ENCODE data around the gene OR2B6. TPM values are rescaled to one million over a fixed set of nuclear protein-coding genes. Genes with fewer than 3 reads are reported as not detected.

Gene OR2B6
- total and polyA plus RNA-seq, 4 donors, result not detected

GRCh38 chr6:27948237-27948636 lies 8.8 kb upstream of the OR2B6 start:
- DNase-seq (ENCODE audit: low read depth in 4 of 6, low spot score in 6 of 6), result no peak
- no peaks in the 10 kb centered on the region for H3K4me1 ChIP-seq (ENCODE audit: control insufficient read depth, insufficient read depth, low read length)
- WGBS (ENCODE audit: insufficient coverage), result no CpG with 5 or more reads among the region's 1 CpG
- no peaks in the 10 kb centered on the region for H3K36me3 ChIP-seq (ENCODE audit: control insufficient read depth, insufficient read depth, low read length)
- H3K27me3 ChIP-seq (ENCODE audit: control insufficient read depth, insufficient read depth, low read length), result no peaks in the 10 kb centered on the region
- peaks cover 2% of the 10 kb centered on the region for H3K9me3 ChIP-seq (ENCODE audit: control insufficient read depth, insufficient read depth, low read length)
- H3K4me3 ChIP-seq (ENCODE audit: low read depth, low read length), result no peak overlapping the region
- H3K27ac ChIP-seq (ENCODE audit: low read depth, low read length), result no peak overlapping the region

- WGBS (ENCODE audit: insufficient coverage), result no CpG with 5 or more reads among the region's 1 CpG
- Histone ChIP-seq H3K4me1 (ENCODE audit: control insufficient read depth, insufficient read depth, low read length) (no peaks in the 10 kb centered on the region), H3K36me3 (ENCODE audit: control insufficient read depth, insufficient read depth, low read length) (no peaks in the 10 kb centered on the region), H3K27me3 (ENCODE audit: control insufficient read depth, insufficient read depth, low read length) (no peaks in the 10 kb centered on the region), H3K4me3 (ENCODE audit: low read depth, low read length) (no peak overlapping the region), H3K9me3 (ENCODE audit: control insufficient read depth, insufficient read depth, low read length) (no peaks in the 10 kb centered on the region), H3K27ac (ENCODE audit: low read depth, low read length) (no peak overlapping the region)
- DNase-seq (ENCODE audit: low read depth in 4 of 6, low spot score in 6 of 6), result no peak
These were observed 6.0 kb upstream of the OR2B6 start for GRCh38 chr6:27951040-27951439.

- Histone ChIP-seq H3K27me3 (ENCODE audit: control insufficient read depth, insufficient read depth, low read length) (no peaks in the 10 kb centered on the region), H3K4me1 (ENCODE audit: control insufficient read depth, insufficient read depth, low read length) (no peaks in the 10 kb centered on the region), H3K36me3 (ENCODE audit: control insufficient read depth, insufficient read depth, low read length) (no peaks in the 10 kb centered on the region), H3K9me3 (ENCODE audit: control insufficient read depth, insufficient read depth, low read length) (no peaks in the 10 kb centered on the region), H3K4me3 (ENCODE audit: low read depth, low read length) (no peak overlapping the region), H3K27ac (ENCODE audit: low read depth, low read length) (no peak overlapping the region)
- WGBS (ENCODE audit: insufficient coverage), result 76% methylated on average over 2 of the region's 4 CpGs
- no peak for DNase-seq (ENCODE audit: low read depth in 4 of 6, low spot score in 6 of 6)
These were observed 475 bp downstream of the OR2B6 start for GRCh38 chr6:27957516-27957915.

- no CpG with 5 or more reads among the region's 3 CpGs for WGBS (ENCODE audit: insufficient coverage)
- no peaks in the 10 kb centered on the region for H3K9me3 ChIP-seq (ENCODE audit: control insufficient read depth, insufficient read depth, low read length)
- no peaks in the 10 kb centered on the region for H3K36me3 ChIP-seq (ENCODE audit: control insufficient read depth, insufficient read depth, low read length)
- no peaks in the 10 kb centered on the region for H3K4me1 ChIP-seq (ENCODE audit: control insufficient read depth, insufficient read depth, low read length)
- H3K27me3 ChIP-seq (ENCODE audit: control insufficient read depth, insufficient read depth, low read length), result no peaks in the 10 kb centered on the region
- no peak for DNase-seq (ENCODE audit: low read depth in 4 of 6, low spot score in 6 of 6)
- H3K4me3 ChIP-seq (ENCODE audit: low read depth, low read length), result no peak overlapping the region
- H3K27ac ChIP-seq (ENCODE audit: low read depth, low read length), result no peak overlapping the region
These were observed 5.5 kb downstream of the OR2B6 start for GRCh38 chr6:27962506-27962905.

GRCh38 chr6:27966044-27966443 lies 9.0 kb downstream of the OR2B6 start:
- WGBS (ENCODE audit: insufficient coverage), result no CpG with 5 or more reads among the region's 4 CpGs
- DNase-seq (ENCODE audit: low read depth in 4 of 6, low spot score in 6 of 6), result no peak
- Histone ChIP-seq H3K4me1 (ENCODE audit: control insufficient read depth, insufficient read depth, low read length) (no peaks in the 10 kb centered on the region), H3K4me3 (ENCODE audit: low read depth, low read length) (no peak overlapping the region), H3K27ac (ENCODE audit: low read depth, low read length) (no peak overlapping the region), H3K27me3 (ENCODE audit: control insufficient read depth, insufficient read depth, low read length) (no peaks in the 10 kb centered on the region), H3K36me3 (ENCODE audit: control insufficient read depth, insufficient read depth, low read length) (no peaks in the 10 kb centered on the region), H3K9me3 (ENCODE audit: control insufficient read depth, insufficient read depth, low read length) (no peaks in the 10 kb centered on the region)

GRCh38 chr6:27966816-27967426 lies 9.9 kb downstream of the OR2B6 start:
- Histone ChIP-seq H3K9me3 (ENCODE audit: control insufficient read depth, insufficient read depth, low read length) (no peaks in the 10 kb centered on the region), H3K36me3 (ENCODE audit: control insufficient read depth, insufficient read depth, low read length) (no peaks in the 10 kb centered on the region), H3K4me1 (ENCODE audit: control insufficient read depth, insufficient read depth, low read length) (no peaks in the 10 kb centered on the region), H3K27me3 (ENCODE audit: control insufficient read depth, insufficient read depth, low read length) (no peaks in the 10 kb centered on the region), H3K4me3 (ENCODE audit: low read depth, low read length) (no peak overlapping the region), H3K27ac (ENCODE audit: low read depth, low read length) (no peak overlapping the region)
- DNase-seq (ENCODE audit: low read depth in 4 of 6, low spot score in 6 of 6), result no peak
- WGBS (ENCODE audit: insufficient coverage), result 93% methylated on average over 20 of the region's 23 CpGs

GRCh38 chr6:27970444-27970843 lies 13.4 kb downstream of the OR2B6 start:
- no peaks in the 10 kb centered on the region for H3K27me3 ChIP-seq (ENCODE audit: control insufficient read depth, insufficient read depth, low read length)
- no peak overlapping the region for H3K4me3 ChIP-seq (ENCODE audit: low read depth, low read length)
- DNase-seq (ENCODE audit: low read depth in 4 of 6, low spot score in 6 of 6), result no peak
- no peak overlapping the region for H3K27ac ChIP-seq (ENCODE audit: low read depth, low read length)
- H3K4me1 ChIP-seq (ENCODE audit: control insufficient read depth, insufficient read depth, low read length), result no peaks in the 10 kb centered on the region
- H3K36me3 ChIP-seq (ENCODE audit: control insufficient read depth, insufficient read depth, low read length), result no peaks in the 10 kb centered on the region
- no CpG with 5 or more reads among the region's 2 CpGs for WGBS (ENCODE audit: insufficient coverage)
- H3K9me3 ChIP-seq (ENCODE audit: control insufficient read depth, insufficient read depth, low read length), result no peaks in the 10 kb centered on the region

GRCh38 chr6:27972750-27973149 lies 15.7 kb downstream of the OR2B6 start:
- Histone ChIP-seq H3K36me3 (ENCODE audit: control insufficient read depth, insufficient read depth, low read length) (no peaks in the 10 kb centered on the region), H3K27me3 (ENCODE audit: control insufficient read depth, insufficient read depth, low read length) (no peaks in the 10 kb centered on the region), H3K4me3 (ENCODE audit: low read depth, low read length) (no peak overlapping the region), H3K9me3 (ENCODE audit: control insufficient read depth, insufficient read depth, low read length) (no peaks in the 10 kb centered on the region), H3K27ac (ENCODE audit: low read depth, low read length) (no peak overlapping the region), H3K4me1 (ENCODE audit: control insufficient read depth, insufficient read depth, low read length) (no peaks in the 10 kb centered on the region)
- no peak for DNase-seq (ENCODE audit: low read depth in 4 of 6, low spot score in 6 of 6)
- no CpG with 5 or more reads among the region's 4 CpGs for WGBS (ENCODE audit: insufficient coverage)

- H3K9me3 ChIP-seq (ENCODE audit: control insufficient read depth, insufficient read depth, low read length), result no peaks in the 10 kb centered on the region
- H3K4me3 ChIP-seq (ENCODE audit: low read depth, low read length), result no peak overlapping the region
- H3K27me3 ChIP-seq (ENCODE audit: control insufficient read depth, insufficient read depth, low read length), result no peaks in the 10 kb centered on the region
- no peak for DNase-seq (ENCODE audit: low read depth in 4 of 6, low spot score in 6 of 6)
- H3K4me1 ChIP-seq (ENCODE audit: control insufficient read depth, insufficient read depth, low read length), result no peaks in the 10 kb centered on the region
- no peak overlapping the region for H3K27ac ChIP-seq (ENCODE audit: low read depth, low read length)
- H3K36me3 ChIP-seq (ENCODE audit: control insufficient read depth, insufficient read depth, low read length), result no peaks in the 10 kb centered on the region
- 21% methylated on average over 7 of the region's 8 CpGs for WGBS (ENCODE audit: insufficient coverage)
These were observed 20.3 kb downstream of the OR2B6 start for GRCh38 chr6:27977387-27977786.

GRCh38 chr6:27978705-27979104 lies 21.7 kb downstream of the OR2B6 start:
- H3K4me3 ChIP-seq (ENCODE audit: low read depth, low read length), result no peak overlapping the region
- no peaks in the 10 kb centered on the region for H3K36me3 ChIP-seq (ENCODE audit: control insufficient read depth, insufficient read depth, low read length)
- no peaks in the 10 kb centered on the region for H3K4me1 ChIP-seq (ENCODE audit: control insufficient read depth, insufficient read depth, low read length)
- no peaks in the 10 kb centered on the region for H3K9me3 ChIP-seq (ENCODE audit: control insufficient read depth, insufficient read depth, low read length)
- DNase-seq (ENCODE audit: low read depth in 4 of 6, low spot score in 6 of 6), result no peak
- no peaks in the 10 kb centered on the region for H3K27me3 ChIP-seq (ENCODE audit: control insufficient read depth, insufficient read depth, low read length)
- no peak overlapping the region for H3K27ac ChIP-seq (ENCODE audit: low read depth, low read length)

Data from spinal cord (tissue), 10 donors.